GM12878 (cell line): ENCODE data around the gene ITPR2. TPM values are rescaled to one million over a fixed set of nuclear protein-coding genes. Genes with fewer than 3 reads are reported as not detected.
A peak's percentile ranks its signal among the peaks of the same experiment; 100 is the strongest.

Source experiments
- ATAC-seq: fragments of 200-7000 bp; cut with Tn5 transposase; 3 replicates; pipeline ENCODE4 v1.9.1; 2020; ENCODE audit warnings: mild to moderate bottlenecking, moderate library complexity
- BruUV-seq: library from RNA; stranded (reverse); fragments of 400-500 nt; replicated peaks from 2 replicates; lab custom pipeline; 2021; lab: Mats Ljungman, UMichigan
- CTCF ChIA-PET: fragments of 300-600 bp; sonication (Branson Sonifier 250); formaldehyde crosslinking; extraction: SDS; loops from one replicate; lab custom pipeline; 2021; ENCODE audit warnings: inconsistent platforms; lab: Yijun Ruan, JAX
- POLR2A ChIA-PET: fragments of 350-600 bp; formaldehyde crosslinking; extraction: SDS; loops from one replicate; lab custom pipeline; 2021; ENCODE audit warnings: inconsistent platforms; lab: Charles Lee
- RAD21 ChIA-PET: fragments of 300-600 bp; sonication (Branson Sonifier 250); formaldehyde crosslinking; loops from one replicate; lab custom pipeline; 2023; ENCODE audit warnings: antibody characterized with exemption; ENCODE audit not compliant: unreplicated experiment; lab: Charles Lee
- SMC1A ChIA-PET: fragments of 300-600 bp; sonication (Branson Sonifier 250); formaldehyde crosslinking; loops from one replicate; lab custom pipeline; 2023; ENCODE audit not compliant: unreplicated experiment, uncharacterized antibody; lab: Charles Lee
- DNase-seq: peaks from one replicate; pipeline ENCODE4 v3.0.0-alpha.2; 2011; ENCODE audit warnings: low read depth, low spot score
- FAIRE-seq: peaks from 3 replicates; lab custom pipeline; 2011; peaks lifted over from hg19 to GRCh38; lab: Jason Lieb, UNC
- H2AFZ ChIP-seq: 2 replicates; pipeline ENCODE4 v1.6.0; 2011; ENCODE audit warnings: low read depth, low read length, control low read depth; ENCODE audit not compliant: control insufficient read depth
- H3K27ac ChIP-seq: 2 replicates; pipeline ENCODE4 v1.5.1; 2011; ENCODE audit warnings: control low read depth; ENCODE audit not compliant: control insufficient read depth, insufficient read depth
- H3K27me3 ChIP-seq, 2 experiments: replicated peaks in 1 of 2; 2 replicates each; pipeline versions ENCODE4 v1.6.0 to v1.6.1; 2011; ENCODE audit warnings: low read length in 1 of 2; ENCODE audit not compliant: control insufficient read depth in 2 of 2, insufficient read depth in 2 of 2
- H3K36me3 ChIP-seq, 2 experiments: 2 replicates each; pipeline ENCODE4 v1.5.1; 2011; ENCODE audit warnings: low read length in 1 of 2; ENCODE audit not compliant: control insufficient read depth in 2 of 2, insufficient read depth in 2 of 2
- H3K4me1 ChIP-seq: 2 replicates; pipeline ENCODE4 v1.6.1; 2011; ENCODE audit warnings: mild to moderate bottlenecking, low read length, moderate library complexity, mixed read lengths; ENCODE audit not compliant: control insufficient read depth, insufficient read depth
- H3K4me2 ChIP-seq: 2 replicates; pipeline ENCODE4 v1.6.0; 2011; ENCODE audit warnings: control low read depth; ENCODE audit not compliant: control insufficient read depth, insufficient read depth
- H3K4me3 ChIP-seq: fragments of 200-600 bp; sonication (generic); 2 replicates; pipeline ENCODE4 v1.5.1; 2016
- H3K79me2 ChIP-seq: 2 replicates; pipeline ENCODE4 v1.6.0; 2011; ENCODE audit warnings: low read length; ENCODE audit not compliant: control insufficient read depth, insufficient read depth
- H3K9ac ChIP-seq: 2 replicates; pipeline ENCODE4 v1.8.0; 2011; ENCODE audit warnings: low read length, control low read depth, mixed read lengths; ENCODE audit not compliant: control insufficient read depth, insufficient read depth
- H3K9me3 ChIP-seq: replicated peaks from 3 replicates; pipeline ENCODE4 v1.5.1; 2011; ENCODE audit warnings: mild to moderate bottlenecking, low read length; ENCODE audit not compliant: control insufficient read depth, insufficient read depth
- H4K20me1 ChIP-seq: 2 replicates; pipeline ENCODE4 v1.6.0; 2011; ENCODE audit not compliant: control insufficient read depth, insufficient read depth
- EP300 ChIP-seq, 2 experiments: fragments of 150-350 bp in 1 of 2; IDR thresholded peaks; 2 replicates each; pipeline ENCODE4 v1.6.1; 2011 to 2012; ENCODE audit warnings: low read depth in 2 of 2, low read length in 2 of 2, borderline replicate concordance in 1 of 2, improper control_type of control experiment in 1 of 2, inconsistent platforms in 1 of 2; ENCODE audit not compliant: control insufficient read depth in 1 of 2
- MAX ChIP-seq: IDR thresholded peaks from 2 replicates; pipeline ENCODE4 v1.6.1; 2012; ENCODE audit warnings: low read depth, low read length, improper control_type of control experiment
- MTA2 ChIP-seq: fragments of 450-650 bp; IDR thresholded peaks from 2 replicates; pipeline ENCODE4 v1.6.1; 2016; ENCODE audit warnings: low read depth, mild to moderate bottlenecking, moderate library complexity
- SMC3 ChIP-seq: IDR thresholded peaks from 2 replicates; pipeline ENCODE4 v1.6.1; 2011; ENCODE audit warnings: low read length, improper control_type of control experiment, borderline replicate concordance
- WGBS: methylation state at CpG from one replicate; pipeline ENCODE4 v1.1.6; 2016; ENCODE audit warnings: low lambda C conversion rate; ENCODE audit not compliant: insufficient replicate concordance, insufficient coverage; ENCODE audit errors: missing lambda C conversion rate; 5-methylcytosine and 5-hydroxymethylcytosine counted together
- in situ Hi-C: fragments of 300-500 bp; cut with MboI; formaldehyde crosslinking; loops from 9 replicates; pipeline ENCODE4 v1.14.3; 2018; ENCODE audit warnings: mixed read lengths
- intact Hi-C: fragments of 100-400 bp; cut with micrococcal nuclease; formaldehyde crosslinking; loops from one replicate; pipeline ENCODE4 v1.14.2; 2022; ENCODE audit not compliant: unreplicated experiment
- polyA plus RNA-seq, 11 experiments: library from polyadenylated mRNA; depleted of rRNA in 4 of 11; unstranded in 6 of 11; stranded (reverse) in 5 of 11; fragments of >200 nt; fragmentation: Nextera tagmentation in 4 of 11; fragmentation: Illumina TruSeq in 1 of 11; extraction: Ambion mirVana in 4 of 11; extraction: Trizol in 1 of 11; gene quantifications; 1 replicate in 1 of 11; 2 replicates in 10 of 11; pipeline versions ENCODE4 v1.2.1 to v1.2.3, GENCODE V29; 2011 to 2016; ENCODE audit warnings: inconsistent platforms in 2 of 11, missing spikeins in 2 of 11, low read depth in 1 of 11
- total RNA-seq, 4 experiments: library from RNA; depleted of rRNA in 3 of 4; stranded (reverse); fragments of >200 nt in 3 of 4; fragmentation: Illumina TruSeq in 1 of 4; extraction: Trizol in 1 of 4; gene quantifications; 2 replicates each; pipeline versions ENCODE4 v1.2.1 to v1.2.3, GENCODE V29; 2013 to 2021

The ITPR2 gene
- total and polyA plus RNA-seq, 10 of the 15 experiments (the other 5 are each of a cell fraction or from before 2014, with no cell fraction given), result 7.5 to 76.2 (median 47.1) TPM

GRCh38 chr12:26790645-26790994, 42.4 kb downstream of the ITPR2 start:
- Histone ChIP-seq H2AFZ (no peak overlapping the region), H3K27ac (peak overlapping the region; percentile 46), H3K4me3 (no peak overlapping the region), H3K9me3 (no peaks in the 10 kb centered on the region), H3K4me1 (peaks cover 17% of the 10 kb centered on the region), H4K20me1 (no peaks in the 10 kb centered on the region), H3K79me2 (peaks cover 17% of the 10 kb centered on the region), H3K27me3 (no peaks in the 10 kb centered on the region), H3K9ac (no peak overlapping the region), H3K4me2 (no peak overlapping the region), H3K36me3 (peaks cover 5 to 11% of the 10 kb centered on the region in 2 experiments; a peak in 3 of 4 replicates)
- BruUV-seq, result no TSS peak
- ATAC-seq (peak; percentile 24), DNase-seq (no peak), FAIRE-seq (no peak)
- no peak for TF ChIP-seq EP300 (IDR thresholded peaks at IDR 0.05; ENCODE audit: borderline replicate concordance in 1 of 2, control insufficient read depth in 1 of 2, low read depth in 2 of 2, low read length in 2 of 2)
- no peak for TF ChIP-seq SMC3
- no peak for TF ChIP-seq MAX
- TF ChIP-seq MTA2, result no peak
- intact Hi-C loops, result loop anchor here (5.0 kb wide), 1 partner anchor 63 kb away; no protein-coding TSS in a partner anchor
- POLR2A ChIA-PET, result interaction anchor here (0.6 to 4.7 kb wide), 6 partner anchors 9 to 527 kb away, joined by 3 to 18 read pairs (median 4); no protein-coding TSS in a partner anchor
- WGBS, result 100% methylated on average over 1 of the region's 1 CpG
- in situ Hi-C loops, result no loop called here
- CTCF ChIA-PET, result interaction anchor here (0.8 to 1.1 kb wide), 4 partner anchors 16 to 89 kb away, joined by 3 to 5 read pairs (median 4); no protein-coding TSS in a partner anchor
- RAD21 ChIA-PET, result interaction anchor here (0.7 to 2.0 kb wide), 4 partner anchors 18 to 61 kb away, joined by 3 to 8 read pairs (median 6); partner anchors contain the start of gene ITPR2
- SMC1A ChIA-PET, result interaction anchor here (1.0 to 4.9 kb wide), 12 partner anchors 9 to 222 kb away, joined by 3 to 26 read pairs (median 7); no protein-coding TSS in a partner anchor
